GM21515 (cell line): ENCODE measurements around the gene UIMC1.

Experiments used
- ATAC-seq: cut with Tn5 transposase; IDR thresholded peaks from one replicate; pipeline ENCODE4 v1.9.1; 2021; ENCODE audit not compliant: unreplicated experiment

UIMC1 gene

GRCh38 chr5:176956756-176957155 is 49.8 kb downstream of the UIMC1 start:
- ATAC-seq = no peak

GRCh38 chr5:176955895-176956294 is 50.7 kb downstream of the UIMC1 start:
- no peak for ATAC-seq

- no peak for ATAC-seq
Observed at GRCh38 chr5:176954050-176954449, 52.5 kb downstream of the UIMC1 start.

GRCh38 chr5:176952531-176953193 is 53.9 kb downstream of the UIMC1 start:
- ATAC-seq = no peak

GRCh38 chr5:176948458-176948857 is 58.1 kb downstream of the UIMC1 start:
- no peak for ATAC-seq

GRCh38 chr5:176947847-176948246 is 58.7 kb downstream of the UIMC1 start:
- no peak for ATAC-seq

- no peak for ATAC-seq
Observed at GRCh38 chr5:176944268-176944667, 62.3 kb downstream of the UIMC1 start.

GRCh38 chr5:176943816-176944215 is 62.8 kb downstream of the UIMC1 start:
- no peak for ATAC-seq

- no peak for ATAC-seq
Observed at GRCh38 chr5:176941951-176942350, 64.6 kb downstream of the UIMC1 start.

- ATAC-seq = no peak
Observed at GRCh38 chr5:176938472-176938871, 68.1 kb downstream of the UIMC1 start.

GRCh38 chr5:176935017-176935416 is 71.6 kb downstream of the UIMC1 start:
- ATAC-seq = no peak

GRCh38 chr5:176934309-176934930 is 72.2 kb downstream of the UIMC1 start:
- ATAC-seq = no peak

GRCh38 chr5:176929654-176930053 is 76.9 kb downstream of the UIMC1 start:
- ATAC-seq = no peak

GRCh38 chr5:176927562-176927961 is 79.0 kb downstream of the UIMC1 start:
- no peak for ATAC-seq

GRCh38 chr5:176922817-176923216 is 83.8 kb downstream of the UIMC1 start:
- ATAC-seq = no peak

GRCh38 chr5:176921714-176922113 is 84.9 kb downstream of the UIMC1 start:
- no peak for ATAC-seq

- no peak for ATAC-seq
Observed at GRCh38 chr5:176918613-176919012, 88.0 kb downstream of the UIMC1 start.

- no peak for ATAC-seq
Observed at GRCh38 chr5:176916337-176916736, 90.2 kb downstream of the UIMC1 start.

GRCh38 chr5:176915906-176916305 is 90.7 kb downstream of the UIMC1 start:
- no peak for ATAC-seq

GRCh38 chr5:176912115-176912514 is 94.5 kb downstream of the UIMC1 start:
- ATAC-seq = no peak

GRCh38 chr5:176908675-176909368 is 97.8 kb downstream of the UIMC1 start:
- ATAC-seq = no peak

- ATAC-seq = no peak
Observed at GRCh38 chr5:176906796-176907195, 99.8 kb downstream of the UIMC1 start.
